HEK293T (cell line): ENCODE data around the gene NUDT22.

Experiments used
- BHLHE40 ChIP-seq: fragments of 450-650 bp; IDR thresholded peaks from 2 replicates; pipeline ENCODE4 v1.6.1; 2016; ENCODE audit warnings: mild to moderate bottlenecking, moderate library complexity, borderline replicate concordance
- ELF4 ChIP-seq: fragments of 450-650 bp; IDR thresholded peaks from 2 replicates; pipeline ENCODE4 v1.6.1; 2017; ENCODE audit warnings: antibody characterized with exemption
- FOXA1 ChIP-seq: fragments of 450-650 bp; IDR thresholded peaks from 2 replicates; pipeline ENCODE4 v1.6.1; 2016; ENCODE audit warnings: mild to moderate bottlenecking
- FOXM1 ChIP-seq: fragments of 450-650 bp; IDR thresholded peaks from 2 replicates; pipeline ENCODE4 v1.6.1; 2017; ENCODE audit warnings: mild to moderate bottlenecking, borderline replicate concordance
- HDGF ChIP-seq: fragments of 450-650 bp; IDR thresholded peaks from 2 replicates; pipeline ENCODE4 v1.6.1; 2017; ENCODE audit warnings: antibody characterized with exemption, borderline replicate concordance
- L3MBTL2 ChIP-seq: fragments of 450-650 bp; conservative IDR thresholded peaks from 2 replicates; pipeline ENCODE4 v1.6.1; 2016; ENCODE audit warnings: mild to moderate bottlenecking
- LEF1 ChIP-seq: fragments of 450-650 bp; IDR thresholded peaks from 2 replicates; pipeline ENCODE4 v1.6.1; 2017; ENCODE audit warnings: mild to moderate bottlenecking, borderline replicate concordance
- PKNOX1 ChIP-seq: fragments of 450-650 bp; IDR thresholded peaks from 2 replicates; pipeline ENCODE4 v1.6.1; 2016
- SP1 ChIP-seq: fragments of 450-650 bp; IDR thresholded peaks from 2 replicates; pipeline ENCODE4 v1.6.1; 2017
- SUZ12 ChIP-seq: fragments of 450-650 bp; IDR thresholded peaks from 2 replicates; pipeline ENCODE4 v1.6.1; 2016; ENCODE audit warnings: mild to moderate bottlenecking

- TF ChIP-seq BHLHE40 (no peak), SUZ12 (no peak), ELF4 (no peak), HDGF (no peak), LEF1 (no peak; the same call in 1 of the 2 replicates), SP1 (no peak), FOXM1 (no peak), L3MBTL2 (peak; percentile 73), PKNOX1 (peak; percentile 100), FOXA1 (no peak)
Measured at GRCh38 chr11:64185693-64186491, 40.2 kb upstream of the NUDT22 start, which contains the start of gene STIP1.
